IMR-90 (cell line): ENCODE measurements around the gene GPR3. TPM values are rescaled to one million over a fixed set of nuclear protein-coding genes. Genes with fewer than 3 reads are reported as not detected.

Source experiments
- ATAC-seq: fragments of 200-7000 bp; cut with Tn5 transposase; 2 replicates; pipeline ENCODE4 v1.9.1; 2020; ENCODE audit warnings: low read depth, mild to moderate bottlenecking, moderate library complexity
- BruUV-seq: library from RNA; stranded (reverse); fragments of 400-500 nt; replicated peaks from 2 replicates; lab custom pipeline; 2021; lab: Mats Ljungman, UMichigan
- CTCF ChIA-PET: fragments of 300-600 bp; formaldehyde crosslinking; extraction: SDS; loops from one replicate; lab custom pipeline; 2021; ENCODE audit warnings: antibody characterized with exemption; lab: Yijun Ruan, JAX
- POLR2A ChIA-PET: fragments of 300-600 bp; sonication (Branson Sonifier 250); formaldehyde crosslinking; loops from one replicate; lab custom pipeline; 2022; ENCODE audit warnings: antibody characterized with exemption; ENCODE audit not compliant: unreplicated experiment; lab: Charles Lee
- DNase-seq: peaks from one replicate; pipeline ENCODE4 v3.0.0; 2013
- H2AFZ ChIP-seq: replicated peaks from 2 replicates; pipeline ENCODE3; 2013; ENCODE audit warnings: low read length, mild to moderate bottlenecking; ENCODE audit not compliant: poor library complexity
- H2AK5ac ChIP-seq: 2 replicates; pipeline ENCODE4 v1.6.1; 2013; ENCODE audit warnings: low read depth, low read length, inconsistent platforms
- H2AK9ac ChIP-seq: replicated peaks from 2 replicates; pipeline ENCODE3; 2013; ENCODE audit warnings: mild to moderate bottlenecking, low read depth, low read length, moderate library complexity; ENCODE audit not compliant: poor library complexity
- H2BK120ac ChIP-seq: 2 replicates; pipeline ENCODE4 v1.6.1; 2013; ENCODE audit warnings: low read depth, low read length, inconsistent platforms
- H2BK15ac ChIP-seq: 3 replicates; pipeline ENCODE4 v1.6.1; 2013; ENCODE audit warnings: low read depth, low read length, inconsistent platforms
- H2BK20ac ChIP-seq: 2 replicates; pipeline ENCODE4 v1.6.1; 2013; ENCODE audit warnings: low read depth, mild to moderate bottlenecking, inconsistent platforms, low read length, moderate library complexity
- H2BK5ac ChIP-seq: 2 replicates; pipeline ENCODE4 v1.6.1; 2013; ENCODE audit warnings: mild to moderate bottlenecking, low read depth, low read length, inconsistent platforms; ENCODE audit not compliant: poor library complexity, severe bottlenecking
- H3K14ac ChIP-seq: replicated peaks from 2 replicates; pipeline ENCODE4 v1.6.1; 2013; ENCODE audit warnings: low read depth, low read length, inconsistent platforms
- H3K18ac ChIP-seq: 2 replicates; pipeline ENCODE4 v1.6.1; 2013; ENCODE audit warnings: low read depth, low read length, control low read depth
- H3K23ac ChIP-seq: 2 replicates; pipeline ENCODE4 v1.6.1; 2013; ENCODE audit warnings: low read depth, low read length, inconsistent platforms
- H3K27ac ChIP-seq: 2 replicates; pipeline ENCODE4 v1.5.1; 2013; ENCODE audit warnings: mild to moderate bottlenecking, control low read depth, low read length; ENCODE audit not compliant: insufficient read depth
- H3K27me3 ChIP-seq: 2 replicates; pipeline ENCODE4 v1.6.1; 2013; ENCODE audit warnings: low read length; ENCODE audit not compliant: control insufficient read depth, insufficient read depth
- H3K36me3 ChIP-seq: 2 replicates; pipeline ENCODE4 v1.6.1; 2013; ENCODE audit warnings: low read length, mixed read lengths; ENCODE audit not compliant: control insufficient read depth, insufficient read depth
- H3K4ac ChIP-seq: 2 replicates; pipeline ENCODE4 v1.6.1; 2013; ENCODE audit warnings: low read depth, low read length, inconsistent platforms
- H3K4me1 ChIP-seq: 2 replicates; pipeline ENCODE4 v1.6.1; 2013; ENCODE audit warnings: low read length, mixed read lengths; ENCODE audit not compliant: control insufficient read depth, insufficient read depth
- H3K4me2 ChIP-seq: 2 replicates; pipeline ENCODE4 v1.6.1; 2013; ENCODE audit warnings: low read depth, mild to moderate bottlenecking, control low read depth, low read length, moderate library complexity
- H3K4me3 ChIP-seq: 2 replicates; pipeline ENCODE4 v1.5.1; 2013; ENCODE audit warnings: low read depth, mild to moderate bottlenecking, control low read depth, low read length, moderate library complexity; ENCODE audit not compliant: insufficient read depth
- H3K56ac ChIP-seq: 2 replicates; pipeline ENCODE4 v1.6.1; 2013; ENCODE audit warnings: low read length, inconsistent platforms; ENCODE audit not compliant: insufficient read depth; ENCODE audit errors: extremely low read depth
- H3K79me1 ChIP-seq, 2 experiments: 2 replicates each; pipeline ENCODE4 v1.6.1; 2013; ENCODE audit warnings: low read length in 2 of 2, inconsistent platforms in 1 of 2, low read depth in 1 of 2
- H3K9ac ChIP-seq: 2 replicates; pipeline ENCODE4 v1.6.1; 2013; ENCODE audit warnings: low read depth, low read length, control low read depth
- H3K9me1 ChIP-seq: 2 replicates; pipeline ENCODE4 v1.6.1; 2013; ENCODE audit warnings: low read length, inconsistent platforms; ENCODE audit not compliant: insufficient read depth
- H3K9me3 ChIP-seq: 2 replicates; pipeline ENCODE4 v1.6.1; 2013; ENCODE audit warnings: low read length; ENCODE audit not compliant: control insufficient read depth, insufficient read depth
- H4K20me1 ChIP-seq: 2 replicates; pipeline ENCODE4 v1.6.1; 2013; ENCODE audit warnings: low read length, inconsistent platforms; ENCODE audit not compliant: insufficient read depth
- H4K5ac ChIP-seq: 2 replicates; pipeline ENCODE4 v1.6.1; 2013; ENCODE audit warnings: mild to moderate bottlenecking, low read depth, low read length, control low read depth
- H4K8ac ChIP-seq, 2 experiments: 2 replicates each; pipeline ENCODE4 v1.6.1; 2013; ENCODE audit warnings: low read depth in 2 of 2, low read length in 2 of 2, control low read depth in 1 of 2, inconsistent platforms in 1 of 2
- H4K91ac ChIP-seq: 2 replicates; pipeline ENCODE4 v1.6.1; 2013; ENCODE audit warnings: low read depth, low read length, inconsistent platforms; ENCODE audit not compliant: insufficient read depth
- BHLHE40 ChIP-seq: fragments of 150-350 bp; IDR thresholded peaks from 2 replicates; pipeline ENCODE4 v1.6.1; 2016; ENCODE audit warnings: mild to moderate bottlenecking, low read depth, low read length
- CEBPB ChIP-seq: IDR thresholded peaks from 2 replicates; pipeline ENCODE4 v1.6.1; 2012; ENCODE audit warnings: low read depth, low read length, improper control_type of control experiment
- CHD1 ChIP-seq: IDR thresholded peaks from 2 replicates; pipeline ENCODE4 v1.6.1; 2012; ENCODE audit warnings: low read depth, low read length, improper control_type of control experiment
- FOS ChIP-seq: fragments of 150-350 bp; IDR thresholded peaks from 2 replicates; pipeline ENCODE4 v1.6.1; 2016; ENCODE audit warnings: low read depth, low read length
- MAFK ChIP-seq: IDR thresholded peaks from 2 replicates; pipeline ENCODE4 v1.6.1; 2012; ENCODE audit warnings: low read depth, low read length, improper control_type of control experiment
- MAZ ChIP-seq: IDR thresholded peaks from 2 replicates; pipeline ENCODE4 v1.6.1; 2012; ENCODE audit warnings: low read depth, mild to moderate bottlenecking, low read length, improper control_type of control experiment, moderate library complexity, borderline replicate concordance
- MXI1 ChIP-seq: IDR thresholded peaks from 2 replicates; pipeline ENCODE4 v1.6.1; 2012; ENCODE audit warnings: low read depth, mild to moderate bottlenecking, low read length, moderate library complexity, borderline replicate concordance
- NFE2L2 ChIP-seq: fragments of 150-350 bp; IDR thresholded peaks from 2 replicates; pipeline ENCODE4 v1.6.1; 2016; ENCODE audit warnings: low read depth, mild to moderate bottlenecking, low read length
- POLR2A ChIP-seq: IDR thresholded peaks from 2 replicates; pipeline ENCODE4 v1.6.1; 2012; ENCODE audit warnings: mild to moderate bottlenecking, low read depth, low read length
- RAD21 ChIP-seq: IDR thresholded peaks from 2 replicates; pipeline ENCODE4 v1.6.1; 2012; ENCODE audit warnings: low read length, improper control_type of control experiment
- RCOR1 ChIP-seq: IDR thresholded peaks from 2 replicates; pipeline ENCODE4 v1.6.1; 2012; ENCODE audit warnings: mild to moderate bottlenecking, low read length, improper control_type of control experiment; ENCODE audit not compliant: insufficient replicate concordance
- RFX5 ChIP-seq: IDR thresholded peaks from 2 replicates; pipeline ENCODE4 v1.8.0; 2012; ENCODE audit warnings: low read depth, mild to moderate bottlenecking, low read length, moderate library complexity
- SMC3 ChIP-seq: fragments of 150-350 bp; IDR thresholded peaks from 2 replicates; pipeline ENCODE4 v1.6.1; 2016; ENCODE audit warnings: low read depth, mild to moderate bottlenecking, antibody characterized with exemption, low read length, moderate library complexity
- WGBS, 2 experiments: methylation state at CpG; one replicate each; pipeline versions ENCODE4 v1.1.5 to v1.1.7; 2013; ENCODE audit warnings: missing lambda C conversion rate in 2 of 2; ENCODE audit not compliant: insufficient read length in 1 of 2; ENCODE audit errors: extremely low coverage in 2 of 2; 5-methylcytosine and 5-hydroxymethylcytosine counted together
- dilution Hi-C: fragments of 300-500 bp; cut with HindIII; formaldehyde crosslinking; loops from one replicate; pipeline ENCODE4 v1.14.3; 2018; ENCODE audit warnings: low sequenced_read_pairs; ENCODE audit not compliant: unreplicated experiment
- in situ Hi-C: fragments of 300-500 bp; cut with MboI; formaldehyde crosslinking; loops from 3 replicates; pipeline ENCODE4 v1.14.3; 2019; ENCODE audit warnings: low sequenced_read_pairs, inconsistent platforms, mixed read lengths
- intact Hi-C: fragments of 100-400 bp; cut with micrococcal nuclease; formaldehyde crosslinking; loops from 2 replicates; pipeline ENCODE4 v1.10.0; 2022
- polyA plus RNA-seq, 3 experiments: library from polyadenylated mRNA; depleted of rRNA; stranded (reverse); fragments of >200 nt; gene quantifications; 2 replicates each; pipeline ENCODE4 v1.2.3, GENCODE V29; 2012; ENCODE audit warnings: low replicate concordance in 1 of 3
- total RNA-seq: library from RNA; depleted of rRNA; stranded (reverse); fragments of >200 nt; gene quantifications from 2 replicates; pipeline ENCODE4 v1.2.3, GENCODE V29; 2012
- TF ChIP-seq, protein P1 (sequence below): conservative IDR thresholded peaks from 2 replicates; pipeline ENCODE4 v1.5.1; 2012; ENCODE audit warnings: mild to moderate bottlenecking, low read depth, low read length, improper control_type of control experiment
- TF ChIP-seq, protein P2 (sequence below): fragments of 150-350 bp; IDR thresholded peaks from 2 replicates; pipeline ENCODE4 v1.6.1; 2016; ENCODE audit warnings: low read depth, mild to moderate bottlenecking, low read length, moderate library complexity, borderline replicate concordance
- TF ChIP-seq, protein P3 (sequence below): fragments of 150-350 bp; IDR thresholded peaks from 2 replicates; pipeline ENCODE4 v1.6.1; 2017; ENCODE audit warnings: mild to moderate bottlenecking, antibody characterized with exemption, low read length, low read depth

The GPR3 gene
- total and polyA plus RNA-seq, 2 of the 4 experiments (the other 2 are of a cell fraction) = 0.72 to 4.8 TPM

DNA sequence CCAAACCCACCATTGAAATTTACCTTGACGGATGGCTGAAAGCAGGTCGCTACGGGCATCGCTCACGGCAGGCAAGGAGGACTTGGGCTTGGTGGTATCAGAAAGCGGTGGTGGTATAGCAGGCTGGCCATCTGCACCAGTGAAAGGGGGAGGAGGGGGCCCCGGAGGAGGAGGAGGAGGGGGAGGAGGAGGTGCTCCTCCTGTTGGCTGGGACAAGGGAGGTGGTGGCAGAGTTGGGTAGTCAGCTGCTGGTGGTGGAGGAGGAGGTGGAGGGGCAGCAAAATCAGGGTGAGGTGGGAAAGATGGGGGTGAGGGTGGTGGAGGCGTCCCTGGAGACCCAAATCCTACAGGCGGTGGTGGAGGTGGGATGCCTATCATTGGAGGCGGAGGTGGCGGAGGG lies 17.2 kb downstream of the GPR3 start:
- H3K4ac ChIP-seq = no peak overlapping the region
- TF ChIP-seq, protein P1, sequence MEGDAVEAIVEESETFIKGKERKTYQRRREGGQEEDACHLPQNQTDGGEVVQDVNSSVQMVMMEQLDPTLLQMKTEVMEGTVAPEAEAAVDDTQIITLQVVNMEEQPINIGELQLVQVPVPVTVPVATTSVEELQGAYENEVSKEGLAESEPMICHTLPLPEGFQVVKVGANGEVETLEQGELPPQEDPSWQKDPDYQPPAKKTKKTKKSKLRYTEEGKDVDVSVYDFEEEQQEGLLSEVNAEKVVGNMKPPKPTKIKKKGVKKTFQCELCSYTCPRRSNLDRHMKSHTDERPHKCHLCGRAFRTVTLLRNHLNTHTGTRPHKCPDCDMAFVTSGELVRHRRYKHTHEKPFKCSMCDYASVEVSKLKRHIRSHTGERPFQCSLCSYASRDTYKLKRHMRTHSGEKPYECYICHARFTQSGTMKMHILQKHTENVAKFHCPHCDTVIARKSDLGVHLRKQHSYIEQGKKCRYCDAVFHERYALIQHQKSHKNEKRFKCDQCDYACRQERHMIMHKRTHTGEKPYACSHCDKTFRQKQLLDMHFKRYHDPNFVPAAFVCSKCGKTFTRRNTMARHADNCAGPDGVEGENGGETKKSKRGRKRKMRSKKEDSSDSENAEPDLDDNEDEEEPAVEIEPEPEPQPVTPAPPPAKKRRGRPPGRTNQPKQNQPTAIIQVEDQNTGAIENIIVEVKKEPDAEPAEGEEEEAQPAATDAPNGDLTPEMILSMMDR = no peak
- TF ChIP-seq FOS (no peak), BHLHE40 (no peak), CEBPB (no peak), CHD1 (no peak), MAFK (no peak), SMC3 (no peak), RCOR1 (no peak), MXI1 (no peak), NFE2L2 (no peak), MAZ (no peak), RFX5 (no peak), POLR2A (no peak), RAD21 (no peak)
- TF ChIP-seq, protein P2, sequence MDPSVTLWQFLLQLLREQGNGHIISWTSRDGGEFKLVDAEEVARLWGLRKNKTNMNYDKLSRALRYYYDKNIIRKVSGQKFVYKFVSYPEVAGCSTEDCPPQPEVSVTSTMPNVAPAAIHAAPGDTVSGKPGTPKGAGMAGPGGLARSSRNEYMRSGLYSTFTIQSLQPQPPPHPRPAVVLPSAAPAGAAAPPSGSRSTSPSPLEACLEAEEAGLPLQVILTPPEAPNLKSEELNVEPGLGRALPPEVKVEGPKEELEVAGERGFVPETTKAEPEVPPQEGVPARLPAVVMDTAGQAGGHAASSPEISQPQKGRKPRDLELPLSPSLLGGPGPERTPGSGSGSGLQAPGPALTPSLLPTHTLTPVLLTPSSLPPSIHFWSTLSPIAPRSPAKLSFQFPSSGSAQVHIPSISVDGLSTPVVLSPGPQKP = no peak
- TF ChIP-seq, protein P3, sequence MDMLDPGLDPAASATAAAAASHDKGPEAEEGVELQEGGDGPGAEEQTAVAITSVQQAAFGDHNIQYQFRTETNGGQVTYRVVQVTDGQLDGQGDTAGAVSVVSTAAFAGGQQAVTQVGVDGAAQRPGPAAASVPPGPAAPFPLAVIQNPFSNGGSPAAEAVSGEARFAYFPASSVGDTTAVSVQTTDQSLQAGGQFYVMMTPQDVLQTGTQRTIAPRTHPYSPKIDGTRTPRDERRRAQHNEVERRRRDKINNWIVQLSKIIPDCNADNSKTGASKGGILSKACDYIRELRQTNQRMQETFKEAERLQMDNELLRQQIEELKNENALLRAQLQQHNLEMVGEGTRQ = no peak
- H3K18ac ChIP-seq = no peak overlapping the region
- no peak overlapping the region for H2BK15ac ChIP-seq
- H3K79me1 ChIP-seq = peaks cover 26 to 30% of the 10 kb centered on the region in 2 experiments
- no peak overlapping the region for H3K14ac ChIP-seq
- in situ Hi-C loops (loop anchor here (10.0 kb wide), 1 partner anchor 255 kb away; no protein-coding TSS in a partner anchor), intact Hi-C loops (no loop called here), dilution Hi-C loops (no loop called here)
- H2BK120ac ChIP-seq = no peak overlapping the region
- no peaks in the 10 kb centered on the region; the same call in 1 of the 2 replicates for H4K20me1 ChIP-seq
- H2BK20ac ChIP-seq = no peak overlapping the region
- H2AK9ac ChIP-seq = no peak overlapping the region
- no peak overlapping the region for H4K5ac ChIP-seq
- H2BK5ac ChIP-seq = no peak overlapping the region
- no TSS peak for BruUV-seq
- no peak overlapping the region for H3K4me2 ChIP-seq
- H3K4me1 ChIP-seq = peaks cover 6% of the 10 kb centered on the region
- peaks cover 62% of the 10 kb centered on the region for H3K36me3 ChIP-seq
- no peaks in the 10 kb centered on the region for H3K27me3 ChIP-seq
- H3K27ac ChIP-seq = no peak overlapping the region
- no peaks in the 10 kb centered on the region for H3K9me1 ChIP-seq
- ChIA-PET POLR2A (no interaction called here), CTCF (no interaction called here)
- H4K8ac ChIP-seq = no peak overlapping the region
- no peak overlapping the region for H4K91ac ChIP-seq
- 93% methylated on average over 3 of the region's 11 CpGs; no CpG with 5 or more reads in 1 of the 2 experiments for WGBS, 2 experiments
- H3K56ac ChIP-seq = no peak overlapping the region
- DNase-seq (no peak), ATAC-seq (no peak)
- no peak overlapping the region for H3K23ac ChIP-seq
- no peak overlapping the region for H3K9ac ChIP-seq
- no peaks in the 10 kb centered on the region for H3K9me3 ChIP-seq
- H2AK5ac ChIP-seq = no peak overlapping the region
- H2AFZ ChIP-seq = no peak overlapping the region
- H3K4me3 ChIP-seq = no peak overlapping the region
